Duodenal mucosa (tissue), 2 donors: Measurements from ENCODE around the gene HSD17B12.

Source experiments
- H3K27ac ChIP-seq: one replicate; pipeline ENCODE4 v1.7.0; 2013; ENCODE audit warnings: low read depth, low read length
- H3K27me3 ChIP-seq, 2 donors: one replicate each; pipeline ENCODE4 v1.7.0; 2013; ENCODE audit warnings: low read length in 2 of 2, control low read depth in 1 of 2; ENCODE audit not compliant: insufficient read depth in 2 of 2, control insufficient read depth in 1 of 2
- H3K36me3 ChIP-seq, 2 donors: one replicate each; pipeline ENCODE4 v1.7.0; 2013; ENCODE audit warnings: low read length in 2 of 2, control low read depth in 1 of 2; ENCODE audit not compliant: insufficient read depth in 2 of 2, control insufficient read depth in 1 of 2
- H3K4me1 ChIP-seq, 2 donors: one replicate each; pipeline ENCODE4 v1.7.0; 2013; ENCODE audit warnings: low read length in 2 of 2, control low read depth in 1 of 2; ENCODE audit not compliant: insufficient read depth in 2 of 2, control insufficient read depth in 1 of 2
- H3K4me3 ChIP-seq, 2 donors: one replicate each; pipeline ENCODE4 v1.7.0; 2013; ENCODE audit warnings: low read length in 2 of 2, low read depth in 1 of 2
- H3K9ac ChIP-seq, 2 donors: one replicate each; pipeline ENCODE4 v1.7.0; 2013; ENCODE audit warnings: low read length in 2 of 2, low read depth in 1 of 2
- H3K9me3 ChIP-seq, 2 donors: one replicate each; pipeline ENCODE4 v1.7.0; 2013; ENCODE audit warnings: low read length in 2 of 2, control low read depth in 1 of 2; ENCODE audit not compliant: control insufficient read depth in 1 of 2

The HSD17B12 gene

GRCh38 chr11:43687120-43687791 lies 6.7 kb downstream of the HSD17B12 start:
- H3K9me3 ChIP-seq, result no peaks in the 10 kb centered on the region
- no peak overlapping the region for H3K27ac ChIP-seq
- peaks cover 0 to 7% of the 10 kb centered on the region in 2 donors for H3K36me3 ChIP-seq
- no peak overlapping the region for H3K4me3 ChIP-seq
- peaks cover 4 to 7% of the 10 kb centered on the region in 2 donors for H3K4me1 ChIP-seq
- no peaks in the 10 kb centered on the region for H3K27me3 ChIP-seq
- H3K9ac ChIP-seq, result no peak overlapping the region

GRCh38 chr11:43688394-43688793 lies 7.9 kb downstream of the HSD17B12 start:
- Histone ChIP-seq H3K27ac (no peak overlapping the region), H3K9me3 (no peaks in the 10 kb centered on the region), H3K27me3 (no peaks in the 10 kb centered on the region), H3K9ac (no peak overlapping the region), H3K4me1 (peaks cover under 1 to 7% of the 10 kb centered on the region in 2 donors), H3K36me3 (peaks cover 0 to 7% of the 10 kb centered on the region in 2 donors), H3K4me3 (no peak overlapping the region)

GRCh38 chr11:43689167-43689566 lies 8.6 kb downstream of the HSD17B12 start:
- no peak overlapping the region for H3K4me3 ChIP-seq
- no peak overlapping the region for H3K27ac ChIP-seq
- H3K4me1 ChIP-seq, result peaks cover 0 to 7% of the 10 kb centered on the region in 2 donors
- no peaks in the 10 kb centered on the region for H3K9me3 ChIP-seq
- H3K9ac ChIP-seq, result no peak overlapping the region
- H3K36me3 ChIP-seq, result peaks cover 0 to 7% of the 10 kb centered on the region in 2 donors
- no peaks in the 10 kb centered on the region for H3K27me3 ChIP-seq

- no peaks in the 10 kb centered on the region for H3K27me3 ChIP-seq
- H3K9ac ChIP-seq, result no peak overlapping the region
- peaks cover 0 to 7% of the 10 kb centered on the region in 2 donors for H3K36me3 ChIP-seq
- no peaks in the 10 kb centered on the region for H3K9me3 ChIP-seq
- H3K27ac ChIP-seq, result no peak overlapping the region
- H3K4me3 ChIP-seq, result no peak overlapping the region
- peaks cover 0 to 7% of the 10 kb centered on the region in 2 donors for H3K4me1 ChIP-seq
These were observed 10.6 kb downstream of the HSD17B12 start for GRCh38 chr11:43690929-43691725.

GRCh38 chr11:43691806-43692205 lies 11.3 kb downstream of the HSD17B12 start:
- H3K4me1 ChIP-seq, result peaks cover 0 to 7% of the 10 kb centered on the region in 2 donors
- H3K27ac ChIP-seq, result no peak overlapping the region
- no peaks in the 10 kb centered on the region for H3K9me3 ChIP-seq
- no peak overlapping the region for H3K4me3 ChIP-seq
- no peak overlapping the region for H3K9ac ChIP-seq
- H3K36me3 ChIP-seq, result peaks cover 0 to 7% of the 10 kb centered on the region in 2 donors
- no peaks in the 10 kb centered on the region for H3K27me3 ChIP-seq

GRCh38 chr11:43693069-43693468 lies 12.5 kb downstream of the HSD17B12 start:
- H3K9me3 ChIP-seq, result no peaks in the 10 kb centered on the region
- H3K4me1 ChIP-seq, result no peaks in the 10 kb centered on the region
- H3K36me3 ChIP-seq, result peaks cover 0 to 7% of the 10 kb centered on the region in 2 donors
- no peaks in the 10 kb centered on the region for H3K27me3 ChIP-seq
- H3K27ac ChIP-seq, result no peak overlapping the region
- no peak overlapping the region for H3K4me3 ChIP-seq
- no peak overlapping the region for H3K9ac ChIP-seq

GRCh38 chr11:43693731-43694130 lies 13.2 kb downstream of the HSD17B12 start:
- no peaks in the 10 kb centered on the region for H3K9me3 ChIP-seq
- H3K4me1 ChIP-seq, result no peaks in the 10 kb centered on the region

GRCh38 chr11:43694477-43694876 lies 13.9 kb downstream of the HSD17B12 start:
- no peaks in the 10 kb centered on the region for H3K9me3 ChIP-seq
- H3K9ac ChIP-seq, result no peak overlapping the region
- no peaks in the 10 kb centered on the region for H3K4me1 ChIP-seq
- no peak overlapping the region for H3K4me3 ChIP-seq
- H3K27ac ChIP-seq, result no peak overlapping the region
- H3K27me3 ChIP-seq, result no peaks in the 10 kb centered on the region
- H3K36me3 ChIP-seq, result peaks cover 0 to 7% of the 10 kb centered on the region in 2 donors

More at GRCh38 chr11:43693731-43694130, 13.2 kb downstream of the HSD17B12 start:
- no peak overlapping the region for H3K9ac ChIP-seq
- H3K27ac ChIP-seq, result no peak overlapping the region
- no peak overlapping the region for H3K4me3 ChIP-seq
- H3K36me3 ChIP-seq, result peaks cover 0 to 7% of the 10 kb centered on the region in 2 donors
- no peaks in the 10 kb centered on the region for H3K27me3 ChIP-seq

GRCh38 chr11:43697679-43698078 lies 17.1 kb downstream of the HSD17B12 start:
- no peak overlapping the region for H3K9ac ChIP-seq
- no peaks in the 10 kb centered on the region for H3K27me3 ChIP-seq
- peaks cover 0 to 8% of the 10 kb centered on the region in 2 donors for H3K9me3 ChIP-seq
- no peaks in the 10 kb centered on the region for H3K36me3 ChIP-seq
- H3K4me1 ChIP-seq, result no peaks in the 10 kb centered on the region
- no peak overlapping the region for H3K27ac ChIP-seq
- H3K4me3 ChIP-seq, result no peak overlapping the region

- Histone ChIP-seq H3K4me3 (no peak overlapping the region), H3K27me3 (no peaks in the 10 kb centered on the region), H3K4me1 (no peaks in the 10 kb centered on the region), H3K9ac (no peak overlapping the region), H3K27ac (no peak overlapping the region), H3K36me3 (no peaks in the 10 kb centered on the region), H3K9me3 (peaks cover 2 to 8% of the 10 kb centered on the region in 2 donors)
These were observed 19.3 kb downstream of the HSD17B12 start for GRCh38 chr11:43699870-43700269.
